B cell (primary cell): ENCODE data around the gene PM20D2. TPM values are rescaled to one million over a fixed set of nuclear protein-coding genes. Genes with fewer than 3 reads are reported as not detected.

Source experiments
- ATAC-seq: fragments of 200-7000 bp; cut with Tn5 transposase; one replicate; pipeline ENCODE4 v1.10.0; 2021; ENCODE audit warnings: low read depth, mild to moderate bottlenecking, moderate number of reproducible peaks, moderate library complexity
- CTCF ChIA-PET: fragments of 350-600 bp; sonication (Branson Sonifier 250); formaldehyde crosslinking; loops from one replicate; lab custom pipeline; 2021; ENCODE audit warnings: antibody characterized with exemption, inconsistent platforms; lab: Charles Lee
- POLR2A ChIA-PET: fragments of 350-600 bp; sonication (Branson Sonifier 250); formaldehyde crosslinking; loops from one replicate; lab custom pipeline; 2021; ENCODE audit warnings: antibody characterized with exemption; lab: Charles Lee
- DNase-seq: peaks from one replicate; pipeline ENCODE4 v3.0.0; 2013
- H2AFZ ChIP-seq: 2 replicates; pipeline ENCODE4 v1.6.1; 2012; ENCODE audit warnings: mild to moderate bottlenecking, low read depth, low read length; ENCODE audit not compliant: insufficient read depth, poor library complexity, severe bottlenecking
- H3K27ac ChIP-seq, 2 donors: 1 replicate in 1 of 2; 2 replicates in 1 of 2; pipeline ENCODE4 v1.5.1; 2012 to 2013; ENCODE audit warnings: low read length in 2 of 2, mild to moderate bottlenecking in 2 of 2, moderate library complexity in 1 of 2
- H3K27me3 ChIP-seq, 4 experiments: fragments of 200-600 bp in 1 of 4; sonication (generic) in 1 of 4; replicated peaks in 1 of 4; 1 replicate in 2 of 4; 2 replicates in 2 of 4; pipeline versions ENCODE4 v1.6.1 to v1.7.0; 2013 to 2016; ENCODE audit warnings: low read length in 3 of 4, mild to moderate bottlenecking in 2 of 4, mixed read lengths in 1 of 4, moderate library complexity in 1 of 4; ENCODE audit not compliant: insufficient read depth in 4 of 4, control insufficient read depth in 3 of 4; ENCODE audit errors: control extremely low read depth in 1 of 4
- H3K36me3 ChIP-seq, 2 experiments: replicated peaks in 1 of 2; 1 replicate in 1 of 2; 2 replicates in 1 of 2; pipeline versions ENCODE4 v1.6.1 to v1.7.1; 2013; ENCODE audit warnings: low read length in 1 of 2; ENCODE audit not compliant: insufficient read depth in 2 of 2, control insufficient read depth in 1 of 2; ENCODE audit errors: control extremely low read depth in 1 of 2, extremely low read depth in 1 of 2
- H3K4me1 ChIP-seq, 2 donors: fragments of 200-600 bp in 1 of 2; sonication (generic) in 1 of 2; 1 replicate in 1 of 2; 2 replicates in 1 of 2; pipeline versions ENCODE4 v1.5.1 to v1.6.1; 2013 to 2017; ENCODE audit warnings: low read length in 2 of 2; ENCODE audit not compliant: control insufficient read depth in 2 of 2, insufficient read depth in 2 of 2
- H3K4me2 ChIP-seq: replicated peaks from 2 replicates; pipeline ENCODE3; 2012; ENCODE audit warnings: mild to moderate bottlenecking, low read depth, low read length; ENCODE audit not compliant: poor library complexity, severe bottlenecking
- H3K4me3 ChIP-seq, 5 experiments: fragments of 200-600 bp in 1 of 5; sonication (generic) in 1 of 5; 1 replicate in 3 of 5; 2 replicates in 2 of 5; pipeline versions ENCODE4 v1.5.1 to v1.7.0; 2011 to 2016; ENCODE audit warnings: low read length in 4 of 5, mild to moderate bottlenecking in 4 of 5, low read depth in 2 of 5, control low read depth in 1 of 5, moderate library complexity in 1 of 5; ENCODE audit not compliant: insufficient read depth in 1 of 5; ENCODE audit errors: control extremely low read depth in 1 of 5, extremely low read depth in 1 of 5
- H3K79me2 ChIP-seq: fragments of 200-600 bp; sonication (generic); one replicate; pipeline ENCODE4 v1.6.0; 2016; ENCODE audit warnings: low read length; ENCODE audit not compliant: control insufficient read depth, insufficient read depth
- H3K9ac ChIP-seq: fragments of 200-600 bp; sonication (generic); 2 replicates; pipeline ENCODE4 v1.6.1; 2017; ENCODE audit warnings: mild to moderate bottlenecking, low read length, moderate library complexity
- H3K9me3 ChIP-seq, 3 donors: one replicate each; pipeline versions ENCODE4 v1.6.1 to v1.7.1; 2013; ENCODE audit warnings: low read length in 2 of 3; ENCODE audit not compliant: control insufficient read depth in 2 of 3, insufficient read depth in 1 of 3; ENCODE audit errors: control extremely low read depth in 1 of 3
- H4K20me1 ChIP-seq: 2 replicates; pipeline ENCODE4 v1.6.0; 2012; ENCODE audit warnings: mild to moderate bottlenecking, low read length; ENCODE audit not compliant: insufficient read depth, control insufficient read depth, poor library complexity, severe bottlenecking
- H3K27ac Mint-ChIP-seq: one replicate; pipeline ENCODE4 v1.8.0; 2021; ENCODE audit warnings: mixed read lengths
- H3K27me3 Mint-ChIP-seq: one replicate; pipeline ENCODE4 v1.8.0; 2021; ENCODE audit warnings: mixed read lengths
- H3K4me1 Mint-ChIP-seq: one replicate; pipeline ENCODE4 v1.8.0; 2021; ENCODE audit warnings: mixed read lengths
- H3K4me3 Mint-ChIP-seq: one replicate; pipeline ENCODE4 v1.8.0; 2021; ENCODE audit warnings: mixed read lengths
- H3K9me3 Mint-ChIP-seq: one replicate; pipeline ENCODE4 v1.8.0; 2022; ENCODE audit warnings: mixed read lengths; ENCODE audit not compliant: insufficient read depth
- EZH2 ChIP-seq: IDR thresholded peaks from 2 replicates; pipeline ENCODE4 v1.6.1; 2012; ENCODE audit warnings: borderline replicate concordance, low read depth, mild to moderate bottlenecking, moderate library complexity, low read length; ENCODE audit not compliant: insufficient read depth, poor library complexity, severe bottlenecking
- WGBS: methylation state at CpG from one replicate; pipeline ENCODE4 v1.1.5; 2013; ENCODE audit warnings: missing lambda C conversion rate; ENCODE audit not compliant: insufficient coverage; 5-methylcytosine and 5-hydroxymethylcytosine counted together
- intact Hi-C: fragments of 100-400 bp; cut with micrococcal nuclease; formaldehyde crosslinking; loops from one replicate; pipeline ENCODE4 v1.10.0; 2022
- polyA plus RNA-seq: library from polyadenylated mRNA; depleted of rRNA; stranded (reverse); fragments of >200 nt; gene quantifications from 2 replicates; pipeline ENCODE4 v1.2.3, GENCODE V29; 2012
- total RNA-seq, 2 donors: library from RNA; stranded (reverse); fragments of 120-200 nt in 1 of 2; gene quantifications; 1 replicate in 1 of 2; 2 replicates in 1 of 2; pipeline versions ENCODE4 v1.2.3 to v1.2.4, GENCODE V29; 2013 to 2022
- TF ChIP-seq, protein P1 (sequence below): fragments of 200-600 bp; IDR thresholded peaks from one replicate; pipeline ENCODE4 v1.8.0; 2022; ENCODE audit warnings: antibody characterized with exemption, mild to moderate bottlenecking

The PM20D2 gene
- total and polyA plus RNA-seq, 2 donors (not counting 1 experiment from before 2014, with no cell fraction given) = 7.4 to 16.4 TPM

DNA sequence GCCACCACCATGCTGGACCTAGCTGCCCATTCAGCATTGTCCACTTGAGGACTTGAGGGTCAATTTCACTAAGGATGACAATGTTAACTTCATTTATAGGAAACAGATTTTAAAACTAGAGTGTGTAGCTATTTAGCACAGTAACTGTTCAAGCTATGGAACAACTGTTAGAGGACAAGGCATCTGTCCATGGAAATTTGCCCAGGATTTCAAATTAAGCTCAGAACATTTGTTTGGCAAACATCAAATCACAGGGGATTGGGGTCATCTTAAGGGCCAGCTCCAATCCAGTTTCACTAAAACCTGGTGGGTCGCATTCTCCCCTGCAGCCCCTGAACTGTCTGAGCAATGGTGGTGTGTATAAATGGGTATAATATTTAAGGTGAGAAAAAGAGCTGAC lies 35.1 kb downstream of the PM20D2 start:
- no peak overlapping the region for H3K27ac Mint-ChIP-seq
- Histone ChIP-seq H3K4me3 (no peak overlapping the region), H3K9ac (no peak overlapping the region), H3K79me2 (no peaks in the 10 kb centered on the region), H3K4me1 (no peaks in the 10 kb centered on the region), H3K27me3 (no peaks in the 10 kb centered on the region), H3K36me3 (no peaks in the 10 kb centered on the region), H3K27ac (no peak overlapping the region), H4K20me1 (no peaks in the 10 kb centered on the region), H3K9me3 (no peaks in the 10 kb centered on the region), H3K4me2 (no peak overlapping the region), H2AFZ (no peak overlapping the region)
- no peak overlapping the region for H3K4me3 Mint-ChIP-seq
- TF ChIP-seq, protein P1, sequence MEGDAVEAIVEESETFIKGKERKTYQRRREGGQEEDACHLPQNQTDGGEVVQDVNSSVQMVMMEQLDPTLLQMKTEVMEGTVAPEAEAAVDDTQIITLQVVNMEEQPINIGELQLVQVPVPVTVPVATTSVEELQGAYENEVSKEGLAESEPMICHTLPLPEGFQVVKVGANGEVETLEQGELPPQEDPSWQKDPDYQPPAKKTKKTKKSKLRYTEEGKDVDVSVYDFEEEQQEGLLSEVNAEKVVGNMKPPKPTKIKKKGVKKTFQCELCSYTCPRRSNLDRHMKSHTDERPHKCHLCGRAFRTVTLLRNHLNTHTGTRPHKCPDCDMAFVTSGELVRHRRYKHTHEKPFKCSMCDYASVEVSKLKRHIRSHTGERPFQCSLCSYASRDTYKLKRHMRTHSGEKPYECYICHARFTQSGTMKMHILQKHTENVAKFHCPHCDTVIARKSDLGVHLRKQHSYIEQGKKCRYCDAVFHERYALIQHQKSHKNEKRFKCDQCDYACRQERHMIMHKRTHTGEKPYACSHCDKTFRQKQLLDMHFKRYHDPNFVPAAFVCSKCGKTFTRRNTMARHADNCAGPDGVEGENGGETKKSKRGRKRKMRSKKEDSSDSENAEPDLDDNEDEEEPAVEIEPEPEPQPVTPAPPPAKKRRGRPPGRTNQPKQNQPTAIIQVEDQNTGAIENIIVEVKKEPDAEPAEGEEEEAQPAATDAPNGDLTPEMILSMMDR = no peak
- no peak for TF ChIP-seq EZH2
- POLR2A ChIA-PET = no interaction called here
- 100% methylated on average over 1 of the region's 1 CpG for whole genome bisulfite sequencing
- intact Hi-C loops = no loop called here
- ATAC-seq (no peak), DNase-seq (no peak)
- no peaks in the 10 kb centered on the region for H3K4me1 Mint-ChIP-seq
- no peaks in the 10 kb centered on the region for H3K9me3 Mint-ChIP-seq
- CTCF ChIA-PET = no interaction called here
- peaks cover 7% of the 10 kb centered on the region for H3K27me3 Mint-ChIP-seq

DNA sequence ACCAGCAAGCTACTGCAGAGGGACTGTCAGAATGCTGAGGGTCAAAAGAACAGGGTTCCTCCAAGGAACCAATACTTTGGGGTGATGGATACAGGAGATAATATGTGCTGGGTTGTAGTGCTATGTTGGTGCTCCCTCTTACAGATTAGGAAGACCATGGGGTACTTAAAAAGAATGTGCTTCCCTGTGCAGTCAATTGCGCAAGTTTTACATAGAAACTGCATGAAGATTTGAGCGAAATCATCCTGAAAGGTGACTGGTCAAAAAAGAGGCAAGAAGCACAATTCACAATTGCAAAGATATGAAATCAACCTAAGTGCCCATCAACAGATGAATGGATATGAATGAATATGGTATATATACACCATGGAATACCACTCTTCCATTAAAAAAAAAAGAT lies 37.4 kb downstream of the PM20D2 start:
- no peak overlapping the region for H3K4me3 Mint-ChIP-seq
- Histone ChIP-seq H2AFZ (no peak overlapping the region), H3K27me3 (no peaks in the 10 kb centered on the region), H3K9me3 (no peaks in the 10 kb centered on the region), H3K79me2 (no peaks in the 10 kb centered on the region), H3K27ac (no peak overlapping the region), H3K36me3 (no peaks in the 10 kb centered on the region), H3K4me2 (no peak overlapping the region), H3K4me1 (no peaks in the 10 kb centered on the region), H3K4me3 (no peak overlapping the region), H3K9ac (no peak overlapping the region), H4K20me1 (no peaks in the 10 kb centered on the region)
- ATAC-seq (no peak), DNase-seq (no peak)
- CTCF ChIA-PET = no interaction called here
- 0% methylated on average over 1 of the region's 2 CpGs for WGBS
- intact Hi-C loops = no loop called here
- H3K27ac Mint-ChIP-seq = no peak overlapping the region
- TF ChIP-seq, protein P1 = no peak
- no peak for TF ChIP-seq EZH2
- H3K27me3 Mint-ChIP-seq = peaks cover 10% of the 10 kb centered on the region
- H3K4me1 Mint-ChIP-seq = no peaks in the 10 kb centered on the region
- POLR2A ChIA-PET = no interaction called here
- no peaks in the 10 kb centered on the region for H3K9me3 Mint-ChIP-seq
